Astrocyte (in vitro differentiated cells and primary cell): ENCODE measurements around the gene TBATA. TPM values are rescaled to one million over a fixed set of nuclear protein-coding genes. Genes with fewer than 3 reads are reported as not detected.

Experiments used
- DNase-seq: peaks from one replicate; pipeline ENCODE4 v3.0.0-alpha.2; 2010; ENCODE audit warnings: low read depth
- FAIRE-seq: peaks from 2 replicates; lab custom pipeline; 2011; peaks lifted over from hg19 to GRCh38; lab: Jason Lieb, UNC
- H2AFZ ChIP-seq: 2 replicates; pipeline ENCODE4 v1.6.0; 2012; ENCODE audit warnings: low read depth, low read length, inconsistent platforms
- H3K27ac ChIP-seq: 2 replicates; pipeline ENCODE4 v1.5.1; 2011; ENCODE audit warnings: low read depth, low read length, inconsistent platforms
- H3K27me3 ChIP-seq: 2 replicates; pipeline ENCODE4 v1.6.0; 2011; ENCODE audit warnings: low read length, inconsistent platforms; ENCODE audit not compliant: insufficient read depth
- H3K36me3 ChIP-seq: 2 replicates; pipeline ENCODE4 v1.5.1; 2011; ENCODE audit warnings: low read length, inconsistent platforms; ENCODE audit not compliant: insufficient read depth
- H3K4me1 ChIP-seq: 2 replicates; pipeline ENCODE4 v1.5.1; 2011; ENCODE audit warnings: low read length, inconsistent platforms; ENCODE audit not compliant: insufficient read depth
- H3K4me2 ChIP-seq: 2 replicates; pipeline ENCODE4 v1.6.0; 2012; ENCODE audit warnings: low read length, inconsistent platforms
- H3K4me3 ChIP-seq: 2 replicates; pipeline ENCODE4 v1.5.1; 2011; ENCODE audit warnings: low read depth, mild to moderate bottlenecking, low read length, inconsistent platforms; ENCODE audit not compliant: insufficient read depth
- H3K79me2 ChIP-seq: 2 replicates; pipeline ENCODE4 v1.6.0; 2012; ENCODE audit warnings: mild to moderate bottlenecking, low read length, inconsistent platforms; ENCODE audit not compliant: insufficient read depth
- H3K9ac ChIP-seq: 2 replicates; pipeline ENCODE4 v1.6.0; 2012; ENCODE audit warnings: mild to moderate bottlenecking, low read length, inconsistent platforms
- H3K9me3 ChIP-seq: 2 replicates; pipeline ENCODE4 v1.5.1; 2012; ENCODE audit warnings: low read depth, mild to moderate bottlenecking, low read length, inconsistent platforms; ENCODE audit not compliant: insufficient read depth
- H4K20me1 ChIP-seq: 2 replicates; pipeline ENCODE4 v1.6.0; 2012; ENCODE audit warnings: low read length, inconsistent platforms; ENCODE audit not compliant: insufficient read depth
- H3K27ac Mint-ChIP-seq: one replicate; pipeline ENCODE4 v1.8.0; 2021; ENCODE audit warnings: mild to moderate bottlenecking, mixed read lengths; ENCODE audit not compliant: unreplicated experiment
- H3K27me3 Mint-ChIP-seq: one replicate; pipeline ENCODE4 v1.8.0; 2021; ENCODE audit warnings: low read depth, mixed read lengths; ENCODE audit not compliant: unreplicated experiment
- H3K36me3 Mint-ChIP-seq: one replicate; pipeline ENCODE4 v1.8.0; 2021; ENCODE audit warnings: low read depth, mixed read lengths; ENCODE audit not compliant: unreplicated experiment
- H3K4me1 Mint-ChIP-seq: one replicate; pipeline ENCODE4 v1.8.0; 2021; ENCODE audit warnings: low read depth, mixed read lengths; ENCODE audit not compliant: unreplicated experiment
- H3K4me3 Mint-ChIP-seq: one replicate; pipeline ENCODE4 v1.8.0; 2021; ENCODE audit warnings: mild to moderate bottlenecking, moderate library complexity, mixed read lengths; ENCODE audit not compliant: unreplicated experiment
- H3K9me3 Mint-ChIP-seq: one replicate; pipeline ENCODE4 v1.8.0; 2021; ENCODE audit warnings: mild to moderate bottlenecking, mixed read lengths; ENCODE audit not compliant: unreplicated experiment
- CTCF ChIP-seq: IDR thresholded peaks from 2 replicates; pipeline ENCODE4 v1.5.1; 2011; ENCODE audit warnings: low read depth, mild to moderate bottlenecking, inconsistent platforms, low read length, moderate library complexity; ENCODE audit not compliant: insufficient read depth
- EZH2 ChIP-seq: IDR thresholded peaks from 2 replicates; pipeline ENCODE4 v1.6.1; 2012; ENCODE audit warnings: mild to moderate bottlenecking, low read length, inconsistent platforms; ENCODE audit not compliant: insufficient read depth
- total RNA-seq: library from RNA; stranded (reverse); gene quantifications from 2 replicates; pipeline ENCODE4 v1.2.1, GENCODE V29; 2021

Gene TBATA
- total RNA-seq, 1 donor from 2014 or later, result not detected

- Histone ChIP-seq H2AFZ (no peak overlapping the region), H4K20me1 (no peaks in the 10 kb centered on the region), H3K36me3 (no peaks in the 10 kb centered on the region), H3K9ac (no peak overlapping the region), H3K4me3 (no peak overlapping the region), H3K27me3 (no peaks in the 10 kb centered on the region), H3K9me3 (no peaks in the 10 kb centered on the region), H3K4me2 (no peak overlapping the region), H3K4me1 (no peaks in the 10 kb centered on the region), H3K79me2 (no peaks in the 10 kb centered on the region), H3K27ac (no peak overlapping the region)
- H3K36me3 Mint-ChIP-seq, result peaks cover 37% of the 10 kb centered on the region
- no peak for DNase-seq
- no peak overlapping the region for H3K27ac Mint-ChIP-seq
- H3K4me3 Mint-ChIP-seq, result no peak overlapping the region
- H3K9me3 Mint-ChIP-seq, result peaks cover 4% of the 10 kb centered on the region
- no peak for FAIRE-seq
- H3K27me3 Mint-ChIP-seq, result peaks cover 14% of the 10 kb centered on the region
- TF ChIP-seq CTCF (no peak), EZH2 (no peak)
- no peaks in the 10 kb centered on the region for H3K4me1 Mint-ChIP-seq
Measured at GRCh38 chr10:70748305-70748704, 36.9 kb downstream of the TBATA start.

- TF ChIP-seq EZH2, result no peak
- TF ChIP-seq CTCF, result no peak
- Mint-ChIP-seq H3K36me3 (peaks cover 32% of the 10 kb centered on the region), H3K27ac (no peak overlapping the region), H3K4me1 (peaks cover 6% of the 10 kb centered on the region), H3K27me3 (peaks cover 11% of the 10 kb centered on the region), H3K9me3 (peaks cover 4% of the 10 kb centered on the region), H3K4me3 (no peak overlapping the region)
- H4K20me1 ChIP-seq, result no peaks in the 10 kb centered on the region
- no peaks in the 10 kb centered on the region for H3K9me3 ChIP-seq
- H3K36me3 ChIP-seq, result no peaks in the 10 kb centered on the region
- no peaks in the 10 kb centered on the region for H3K79me2 ChIP-seq
- H2AFZ ChIP-seq, result no peak overlapping the region
- peaks cover 6% of the 10 kb centered on the region for H3K4me1 ChIP-seq
- H3K4me3 ChIP-seq, result no peak overlapping the region
- no peak for FAIRE-seq
- H3K9ac ChIP-seq, result no peak overlapping the region
- H3K27me3 ChIP-seq, result no peaks in the 10 kb centered on the region
- no peak overlapping the region for H3K27ac ChIP-seq
- no peak for DNase-seq
- H3K4me2 ChIP-seq, result no peak overlapping the region
Measured at GRCh38 chr10:70747192-70747965, 37.8 kb downstream of the TBATA start.

DNA sequence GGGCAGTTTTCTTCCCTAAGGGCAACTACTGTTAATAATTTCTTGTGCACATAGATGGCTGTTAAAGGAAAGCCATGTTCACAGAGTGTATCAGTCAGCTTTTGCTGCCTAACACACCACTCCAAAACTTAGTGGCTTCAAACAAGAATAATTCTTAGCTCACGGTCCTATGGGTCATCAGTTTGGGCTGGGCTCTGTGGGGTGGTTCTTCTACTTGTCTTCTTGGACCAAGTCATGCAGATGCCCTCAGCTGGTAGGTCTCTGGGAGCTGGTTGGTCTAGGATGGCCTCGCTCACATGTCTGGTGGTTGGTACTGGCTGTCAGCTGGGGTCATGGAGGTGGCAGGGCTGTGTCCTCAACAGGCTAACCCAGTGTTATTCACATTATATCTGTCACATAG, 39.6 kb downstream of the TBATA start:
- H3K4me2 ChIP-seq, result no peak overlapping the region
- peaks cover 2% of the 10 kb centered on the region for H3K9me3 Mint-ChIP-seq
- peaks cover 26% of the 10 kb centered on the region for H3K36me3 Mint-ChIP-seq
- peaks cover 7% of the 10 kb centered on the region for H3K27me3 Mint-ChIP-seq
- H3K27ac ChIP-seq, result no peak overlapping the region
- peaks cover 17% of the 10 kb centered on the region for H3K4me1 ChIP-seq
- H3K4me3 Mint-ChIP-seq, result no peak overlapping the region
- no peaks in the 10 kb centered on the region for H3K27me3 ChIP-seq
- H3K4me1 Mint-ChIP-seq, result peaks cover 14% of the 10 kb centered on the region
- no peaks in the 10 kb centered on the region for H3K79me2 ChIP-seq
- H3K36me3 ChIP-seq, result no peaks in the 10 kb centered on the region
- FAIRE-seq (no peak), DNase-seq (no peak)
- H4K20me1 ChIP-seq, result no peaks in the 10 kb centered on the region
- H3K27ac Mint-ChIP-seq, result peak overlapping the region; percentile 3
- H3K4me3 ChIP-seq, result no peak overlapping the region
- no peak overlapping the region for H2AFZ ChIP-seq
- no peak for TF ChIP-seq CTCF
- no peak for TF ChIP-seq EZH2
- no peak overlapping the region for H3K9ac ChIP-seq
- no peaks in the 10 kb centered on the region for H3K9me3 ChIP-seq
